Omental fat pad (tissue), 4 donors: ENCODE data around the gene COLEC12. TPM values are rescaled to one million over a fixed set of nuclear protein-coding genes. Genes with fewer than 3 reads are reported as not detected.
A peak's percentile ranks its signal among the peaks of the same experiment; 100 is the strongest.
"Not testable (repeated sequence)": the region's sequence is repeated elsewhere in the genome, so short reads cannot be mapped to it uniquely, and the experiment has no call there.

Source experiments
- ATAC-seq: fragments of 150-250 bp; one replicate; pipeline ENCODE4 v1.9.1; 2016; ENCODE audit warnings: mild to moderate bottlenecking, moderate library complexity; ENCODE audit not compliant: low FRiP score
- DNase-seq: peaks from one replicate; pipeline ENCODE4 v3.0.0-alpha.2; 2019; ENCODE audit warnings: low spot score
- CTCF ChIP-seq, 3 donors: fragments of 450-650 bp; IDR thresholded peaks; one replicate each; pipeline ENCODE4 v1.5.1; 2016 to 2017; ENCODE audit warnings: antibody characterized with exemption in 3 of 3, mild to moderate bottlenecking in 3 of 3, moderate library complexity in 2 of 3
- total RNA-seq, 4 donors: library from RNA; depleted of rRNA; stranded (reverse); fragments of >200 nt; gene quantifications; one replicate each; pipeline ENCODE4 v1.1.0, GENCODE V29; 2016

COLEC12 gene
- total RNA-seq, 4 donors from 2014 or later, result 25.3 to 54.8 (median 42.7) TPM

GRCh38 chr18:415047-415446, 85.5 kb downstream of the COLEC12 start:
- ATAC-seq, result no peak
- no peak for DNase-seq
- no peak for TF ChIP-seq CTCF (IDR thresholded peaks at IDR 0.05)

GRCh38 chr18:413233-413632, 87.3 kb downstream of the COLEC12 start:
- TF ChIP-seq CTCF (IDR thresholded peaks at IDR 0.05), result no peak
- no peak for ATAC-seq
- DNase-seq, result no peak

- no peak for TF ChIP-seq CTCF (IDR thresholded peaks at IDR 0.05)
- ATAC-seq (no peak), DNase-seq (no peak)
These were observed 90.5 kb downstream of the COLEC12 start for GRCh38 chr18:410047-410455.

GRCh38 chr18:408367-408766, 92.1 kb downstream of the COLEC12 start:
- ATAC-seq (peak; percentile 6), DNase-seq (no peak)
- no peak for TF ChIP-seq CTCF (IDR thresholded peaks at IDR 0.05)

- TF ChIP-seq CTCF (IDR thresholded peaks at IDR 0.05), result no peak
- no peak for DNase-seq
- ATAC-seq, result peak; percentile 39
These were observed 92.8 kb downstream of the COLEC12 start for GRCh38 chr18:407626-408224.

- TF ChIP-seq CTCF (IDR thresholded peaks at IDR 0.05), result no peak
- no peak for DNase-seq
- no peak for ATAC-seq
These were observed 93.3 kb downstream of the COLEC12 start for GRCh38 chr18:407191-407590.

- ATAC-seq (no peak), DNase-seq (no peak)
- no peak for TF ChIP-seq CTCF (IDR thresholded peaks at IDR 0.05)
These were observed 93.8 kb downstream of the COLEC12 start for GRCh38 chr18:406677-407076.

GRCh38 chr18:405006-405405, 95.5 kb downstream of the COLEC12 start:
- DNase-seq, result not testable (repeated sequence)

More at GRCh38 chr18:405006-405405, 95.5 kb downstream of the COLEC12 start:
- ATAC-seq, result not testable (repeated sequence)
